ENCODE measurements around the gene MFAP2. TPM values are rescaled to one million over a fixed set of nuclear protein-coding genes. Genes with fewer than 3 reads are reported as not detected.
A peak's percentile ranks its signal among the peaks of the same experiment; 100 is the strongest.

The MFAP2 gene
- total RNA-seq, 2 donors from 2014 or later = 120 to 170 TPM

- H3K27ac ChIP-seq (ENCODE audit: low read depth, low read length) = no peak overlapping the region
- H3K27me3 Mint-ChIP-seq (ENCODE audit: insufficient read depth) = no peaks in the 10 kb centered on the region
- no peaks in the 10 kb centered on the region for H3K9me3 Mint-ChIP-seq
- no peak overlapping the region for H3K9ac ChIP-seq (ENCODE audit: extremely low read depth, low read length, poor library complexity, severe bottlenecking)
- H3K9me3 ChIP-seq (ENCODE audit: control insufficient read depth, low read length) = no peaks in the 10 kb centered on the region
- DNase-seq = no peak
- no peaks in the 10 kb centered on the region for H3K4me1 ChIP-seq (ENCODE audit: control insufficient read depth, insufficient read depth, low read length)
- no peak overlapping the region for H3K27ac Mint-ChIP-seq
- no peak for TF ChIP-seq CTCF (conservative IDR thresholded peaks at IDR 0.05)
- H3K4me1 Mint-ChIP-seq = peaks cover 4% of the 10 kb centered on the region
- WGBS, 2 experiments (ENCODE audit: insufficient coverage in 1 of 2, insufficient read length in 1 of 2) = 96 to 100% methylated on average over 1 to 3 of the region's 3 CpGs
- peaks cover 16% of the 10 kb centered on the region for H3K36me3 ChIP-seq (ENCODE audit: control insufficient read depth, insufficient read depth, low read length)
- no peak overlapping the region for H3K4me3 Mint-ChIP-seq
- no peaks in the 10 kb centered on the region for H3K27me3 ChIP-seq (ENCODE audit: control insufficient read depth, insufficient read depth, low read length, poor library complexity, severe bottlenecking)
- no peak overlapping the region for H3K4me3 ChIP-seq (ENCODE audit: low read length)
- H3K36me3 Mint-ChIP-seq (ENCODE audit: low read depth) = peaks cover 45% of the 10 kb centered on the region
Observed at GRCh38 chr1:16968372-16968771, 12.0 kb downstream of the MFAP2 start.

GRCh38 chr1:16967962-16968361, 12.5 kb downstream of the MFAP2 start:
- no peak overlapping the region for H3K27ac Mint-ChIP-seq
- WGBS, 2 experiments (ENCODE audit: insufficient coverage in 1 of 2, insufficient read length in 1 of 2) = 96 to 98% methylated on average over 15 to 21 of the region's 21 CpGs

GRCh38 chr1:16967095-16967575, 13.3 kb downstream of the MFAP2 start:
- H3K4me3 ChIP-seq (ENCODE audit: low read length) = no peak overlapping the region
- no peaks in the 10 kb centered on the region for H3K27me3 Mint-ChIP-seq (ENCODE audit: insufficient read depth)
- H3K4me1 Mint-ChIP-seq = peaks cover 4% of the 10 kb centered on the region
- peaks cover 40% of the 10 kb centered on the region for H3K36me3 Mint-ChIP-seq (ENCODE audit: low read depth)
- H3K27ac ChIP-seq (ENCODE audit: low read depth, low read length) = no peak overlapping the region
- DNase-seq = no peak
- TF ChIP-seq CTCF (conservative IDR thresholded peaks at IDR 0.05) = no peak
- H3K9me3 ChIP-seq (ENCODE audit: control insufficient read depth, low read length) = no peaks in the 10 kb centered on the region
- peaks cover 12% of the 10 kb centered on the region for H3K36me3 ChIP-seq (ENCODE audit: control insufficient read depth, insufficient read depth, low read length)
- H3K9ac ChIP-seq (ENCODE audit: extremely low read depth, low read length, poor library complexity, severe bottlenecking) = no peak overlapping the region
- H3K27me3 ChIP-seq (ENCODE audit: control insufficient read depth, insufficient read depth, low read length, poor library complexity, severe bottlenecking) = no peaks in the 10 kb centered on the region
- peak overlapping the region; percentile 62 for H3K27ac Mint-ChIP-seq
- no peak overlapping the region for H3K4me3 Mint-ChIP-seq
- no peaks in the 10 kb centered on the region for H3K4me1 ChIP-seq (ENCODE audit: control insufficient read depth, insufficient read depth, low read length)
- H3K9me3 Mint-ChIP-seq = no peaks in the 10 kb centered on the region
- 81 to 82% methylated on average over 1 to 7 of the region's 7 CpGs for WGBS, 2 experiments (ENCODE audit: insufficient coverage in 1 of 2, insufficient read length in 1 of 2)

More at GRCh38 chr1:16967962-16968361, 12.5 kb downstream of the MFAP2 start:
- Mint-ChIP-seq H3K27me3 (ENCODE audit: insufficient read depth) (no peaks in the 10 kb centered on the region), H3K9me3 (no peaks in the 10 kb centered on the region), H3K36me3 (ENCODE audit: low read depth) (peaks cover 44% of the 10 kb centered on the region), H3K4me3 (no peak overlapping the region), H3K4me1 (peaks cover 4% of the 10 kb centered on the region)
- DNase-seq = no peak
- no peak overlapping the region for H3K4me3 ChIP-seq (ENCODE audit: low read length)
- no peak overlapping the region for H3K27ac ChIP-seq (ENCODE audit: low read depth, low read length)
- peaks cover 12% of the 10 kb centered on the region for H3K36me3 ChIP-seq (ENCODE audit: control insufficient read depth, insufficient read depth, low read length)
- H3K27me3 ChIP-seq (ENCODE audit: control insufficient read depth, insufficient read depth, low read length, poor library complexity, severe bottlenecking) = no peaks in the 10 kb centered on the region
- no peaks in the 10 kb centered on the region for H3K9me3 ChIP-seq (ENCODE audit: control insufficient read depth, low read length)
- H3K4me1 ChIP-seq (ENCODE audit: control insufficient read depth, insufficient read depth, low read length) = no peaks in the 10 kb centered on the region
- no peak for TF ChIP-seq CTCF (conservative IDR thresholded peaks at IDR 0.05)
- no peak overlapping the region for H3K9ac ChIP-seq (ENCODE audit: extremely low read depth, low read length, poor library complexity, severe bottlenecking)

Data from endodermal cell (in vitro differentiated cells).